ENCODE data around the gene EXOC1L.

DNA sequence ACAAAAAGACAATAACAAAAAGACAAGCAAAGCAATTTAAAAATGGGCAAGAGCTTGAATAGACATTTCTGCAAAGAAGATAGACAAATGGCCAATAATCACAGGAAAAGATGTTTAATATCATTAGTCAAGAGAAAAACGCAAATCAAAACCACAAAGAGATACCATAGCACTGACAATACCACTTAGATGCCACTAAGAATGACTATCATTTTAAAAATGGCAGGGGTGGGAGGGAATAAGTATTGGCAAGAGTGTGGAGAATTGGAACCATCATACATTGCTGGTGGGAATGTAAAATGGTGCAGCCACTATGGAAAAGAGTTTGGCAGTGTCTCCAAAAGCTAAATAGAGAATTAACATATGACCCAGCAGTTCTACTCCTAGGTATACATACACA lies 18.8 kb downstream of the EXOC1L start:
- TF ChIP-seq, protein P1, sequence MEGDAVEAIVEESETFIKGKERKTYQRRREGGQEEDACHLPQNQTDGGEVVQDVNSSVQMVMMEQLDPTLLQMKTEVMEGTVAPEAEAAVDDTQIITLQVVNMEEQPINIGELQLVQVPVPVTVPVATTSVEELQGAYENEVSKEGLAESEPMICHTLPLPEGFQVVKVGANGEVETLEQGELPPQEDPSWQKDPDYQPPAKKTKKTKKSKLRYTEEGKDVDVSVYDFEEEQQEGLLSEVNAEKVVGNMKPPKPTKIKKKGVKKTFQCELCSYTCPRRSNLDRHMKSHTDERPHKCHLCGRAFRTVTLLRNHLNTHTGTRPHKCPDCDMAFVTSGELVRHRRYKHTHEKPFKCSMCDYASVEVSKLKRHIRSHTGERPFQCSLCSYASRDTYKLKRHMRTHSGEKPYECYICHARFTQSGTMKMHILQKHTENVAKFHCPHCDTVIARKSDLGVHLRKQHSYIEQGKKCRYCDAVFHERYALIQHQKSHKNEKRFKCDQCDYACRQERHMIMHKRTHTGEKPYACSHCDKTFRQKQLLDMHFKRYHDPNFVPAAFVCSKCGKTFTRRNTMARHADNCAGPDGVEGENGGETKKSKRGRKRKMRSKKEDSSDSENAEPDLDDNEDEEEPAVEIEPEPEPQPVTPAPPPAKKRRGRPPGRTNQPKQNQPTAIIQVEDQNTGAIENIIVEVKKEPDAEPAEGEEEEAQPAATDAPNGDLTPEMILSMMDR (IDR thresholded peaks at IDR 0.05), result no peak
- no peak for TF ChIP-seq POLR2A (IDR thresholded peaks at IDR 0.05)
- TF ChIP-seq EP300 (IDR thresholded peaks at IDR 0.05), result no peak
